Stimulated activated CD4-positive, alpha-beta T cell treated with anti-CD3 and anti-CD28 coated beads, Interleukin-2, amount 100 ng/mL, for 48 hours (primary cell): ENCODE results near the gene AFF1.

ENCODE experiments used
- DNase-seq, 2 donors: peaks; one replicate each; pipeline ENCODE4 v3.0.0-alpha.2; 2020

AFF1 gene

DNA sequence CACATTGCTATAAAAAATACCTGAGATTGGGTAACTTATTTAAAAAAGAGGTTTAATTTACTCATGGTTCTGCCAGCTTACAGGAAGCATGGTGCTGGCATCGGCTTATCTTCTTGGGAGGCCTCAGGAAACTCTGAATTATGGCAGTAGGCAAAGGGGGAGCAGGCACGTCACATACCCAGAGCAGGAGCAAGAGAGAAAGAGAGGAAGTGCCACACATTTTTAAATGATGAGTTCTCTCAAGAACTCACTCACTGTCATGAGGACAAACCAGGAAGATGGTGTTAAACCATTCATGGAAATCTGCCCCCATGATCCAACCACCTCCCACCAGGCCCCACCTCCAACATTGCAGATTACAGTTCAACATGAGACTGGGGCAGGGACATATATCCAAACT lies 10.0 kb upstream of the AFF1 start:
- no peak for DNase-seq

DNA sequence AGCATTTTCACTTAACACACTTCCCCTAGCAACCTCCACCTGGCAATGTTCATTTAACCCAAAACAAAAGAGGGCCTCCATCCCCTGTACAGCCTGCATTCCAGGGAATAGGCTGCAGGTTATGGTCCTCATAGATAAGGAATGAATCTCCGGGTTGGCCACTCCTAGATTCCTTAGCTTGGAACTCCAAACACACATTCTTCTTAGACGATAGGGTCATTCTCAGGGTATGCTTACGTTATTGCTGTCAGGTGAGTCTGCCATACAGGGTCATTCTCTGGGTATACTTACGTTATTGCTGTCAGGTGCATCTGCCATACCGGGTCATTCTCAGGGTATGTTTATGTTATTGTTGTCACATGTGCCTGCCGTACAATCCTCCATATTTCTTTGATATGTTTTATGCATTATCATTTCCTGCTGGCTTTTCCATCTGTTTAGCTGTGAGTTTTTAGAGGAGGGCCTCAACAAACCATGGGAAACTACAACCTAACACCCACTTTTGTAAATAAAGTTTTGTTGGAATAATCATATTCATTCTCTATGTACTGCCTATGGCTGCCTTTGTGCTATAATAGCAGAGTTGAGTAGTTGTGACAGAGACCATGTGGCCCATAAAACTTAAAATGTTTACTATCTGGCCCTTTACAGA lies 8.2 kb upstream of the AFF1 start:
- DNase-seq: no peak

DNA sequence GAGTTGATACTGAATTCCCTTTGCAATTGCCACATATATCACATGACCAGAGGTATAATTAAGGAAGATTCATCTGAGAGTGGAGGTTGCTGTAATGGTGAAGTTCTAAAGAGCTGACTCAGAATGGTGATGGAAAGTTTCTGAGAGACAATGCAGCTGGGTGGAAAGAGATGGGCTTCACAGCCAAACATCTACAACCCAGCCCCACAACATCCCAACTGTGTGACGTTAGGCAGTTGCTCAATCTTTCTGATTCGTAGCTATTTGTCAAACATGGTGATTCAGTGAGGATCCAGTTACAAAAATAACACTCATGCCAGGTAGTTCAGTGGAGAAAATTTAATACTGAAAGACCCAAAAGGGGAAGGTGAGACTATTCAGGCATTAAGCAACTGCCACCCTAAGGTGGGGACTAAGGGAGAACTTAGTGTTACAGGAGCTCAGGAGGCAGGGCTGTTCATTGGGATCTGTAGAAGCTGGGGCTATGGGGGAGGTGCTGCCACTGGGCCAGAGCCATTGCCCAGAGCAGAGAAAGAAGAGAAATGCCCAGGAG lies 6.9 kb upstream of the AFF1 start:
- DNase-seq: no peak

DNA sequence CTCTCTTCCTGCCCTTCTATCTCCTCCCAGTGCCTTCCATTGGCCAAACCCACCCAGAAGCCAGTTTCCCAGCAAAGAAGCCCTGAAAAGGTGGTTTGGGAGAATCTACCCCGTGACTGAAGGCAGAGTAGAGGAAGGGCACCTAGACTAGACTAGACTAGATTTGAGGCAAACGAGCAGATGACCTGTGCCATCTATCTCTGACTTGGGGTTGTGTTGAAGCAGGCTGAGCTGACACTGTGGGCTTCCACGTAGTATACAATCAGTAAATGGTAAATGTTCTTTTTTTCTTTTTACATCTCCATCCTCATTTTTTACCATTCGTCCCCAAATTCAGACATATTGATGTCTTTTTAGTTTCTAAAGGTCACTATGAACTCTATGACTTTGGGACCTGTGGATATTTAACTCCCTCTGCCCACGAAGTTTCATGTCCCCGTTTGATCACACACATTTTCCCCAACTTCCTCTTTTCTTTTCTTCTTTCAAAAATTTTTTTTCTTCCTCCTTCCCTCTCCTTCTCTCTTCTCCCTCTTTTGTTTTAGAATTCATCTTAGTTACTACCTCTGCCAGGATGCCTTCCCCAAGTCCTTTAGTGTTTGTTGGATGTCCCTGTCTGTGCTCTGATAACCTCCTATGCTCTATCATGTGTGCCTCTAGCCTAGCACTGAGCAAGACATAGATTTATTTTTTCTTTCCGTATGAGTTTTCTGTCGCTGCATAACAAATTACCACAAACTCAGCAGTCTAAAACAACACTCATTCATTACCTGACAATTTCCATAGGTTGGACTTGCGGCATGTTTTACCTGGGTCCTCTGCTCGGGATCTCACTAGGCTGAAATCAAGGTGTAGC lies 6.2 kb upstream of the AFF1 start:
- no peak for DNase-seq

DNA sequence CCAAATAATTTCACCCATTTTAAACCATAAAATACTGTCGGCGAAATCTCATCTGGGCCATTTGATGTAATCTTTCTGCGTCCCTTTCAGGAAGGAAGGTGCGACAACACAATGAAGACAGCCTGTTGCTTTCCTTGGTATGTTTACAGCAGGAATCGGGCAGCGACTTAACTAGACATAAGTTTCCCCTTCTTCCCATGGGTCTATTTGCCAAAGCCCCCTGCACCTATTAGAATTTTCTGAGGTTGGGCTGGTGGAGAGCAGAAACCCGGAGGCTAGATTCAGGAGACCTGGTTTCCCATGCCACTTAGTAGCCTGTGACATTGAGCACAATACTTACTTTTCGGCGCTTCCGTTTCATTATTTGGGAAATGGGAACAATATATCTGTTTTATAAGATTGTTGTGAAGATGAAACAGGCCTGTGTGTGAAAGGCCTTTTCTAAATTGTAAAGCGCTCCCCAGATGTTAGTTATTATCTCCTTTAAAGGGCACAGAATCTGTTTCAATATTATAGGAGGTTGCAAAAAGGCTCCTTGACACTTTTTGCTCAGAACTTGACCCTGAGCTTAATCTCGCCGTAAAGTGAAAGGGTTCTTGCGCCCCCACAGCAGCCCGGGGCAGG lies 552 bp upstream of the AFF1 start:
- no peak for DNase-seq

DNA sequence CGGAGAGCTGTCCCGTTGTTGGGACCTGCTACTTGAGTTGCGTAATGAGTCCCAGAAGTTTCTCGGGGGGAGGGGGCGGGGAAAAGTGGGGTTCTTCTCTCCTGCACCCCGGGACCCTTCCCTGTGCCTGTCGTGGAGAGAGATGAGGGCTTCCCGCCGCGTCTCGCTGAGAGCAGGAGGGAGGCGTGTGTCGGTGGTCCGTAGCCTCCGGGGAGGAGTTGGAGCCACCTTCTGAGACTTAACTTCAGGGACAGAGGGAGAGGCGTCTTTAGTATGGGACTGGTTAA lies 698 bp downstream of the AFF1 start:
- DNase-seq: peak in 1 of 2 donors; percentile 24

DNA sequence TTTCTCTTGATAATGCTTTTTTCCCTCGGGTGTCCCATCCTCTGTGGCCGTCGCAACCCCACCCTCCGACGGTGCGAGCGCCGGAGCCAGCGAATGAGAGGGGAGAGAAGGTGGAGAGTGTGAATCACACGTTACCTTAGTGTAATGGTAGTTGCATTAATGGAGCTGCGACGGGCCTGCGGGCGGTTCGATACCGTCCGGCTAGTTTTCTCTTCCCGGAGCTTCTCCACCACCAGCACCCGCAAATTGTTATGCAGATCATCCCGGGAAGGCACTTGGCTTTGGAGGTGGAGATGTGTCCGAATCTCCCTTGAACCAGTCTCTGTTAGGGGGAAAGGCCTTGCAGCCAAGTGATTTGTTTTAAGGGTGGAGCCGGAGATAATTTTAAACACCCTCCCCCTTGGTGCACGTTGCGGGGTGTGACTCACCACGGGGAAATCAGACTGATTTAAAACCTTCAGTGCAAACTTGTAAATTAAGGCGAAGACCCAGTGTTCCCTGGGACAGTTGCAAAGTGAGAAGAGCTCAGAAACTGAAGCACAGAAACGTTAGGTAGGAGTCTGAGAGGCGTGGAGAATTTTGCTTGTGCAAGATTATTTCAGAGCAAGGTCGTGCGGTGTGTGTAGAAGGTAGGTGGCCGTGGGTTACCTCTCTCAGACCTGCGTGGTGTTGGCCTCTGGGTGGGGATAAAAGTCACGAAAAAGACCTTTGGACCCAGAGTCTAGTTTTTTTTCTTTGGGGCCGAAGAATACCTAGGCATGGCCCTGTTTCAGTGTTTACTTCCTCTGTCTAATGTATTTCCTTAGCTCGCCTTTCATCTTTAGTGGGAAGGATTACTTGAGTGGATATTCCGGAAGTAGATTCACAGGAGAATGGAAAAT lies 1.3 kb downstream of the AFF1 start:
- peak; percentile 60 to 64 for DNase-seq

DNA sequence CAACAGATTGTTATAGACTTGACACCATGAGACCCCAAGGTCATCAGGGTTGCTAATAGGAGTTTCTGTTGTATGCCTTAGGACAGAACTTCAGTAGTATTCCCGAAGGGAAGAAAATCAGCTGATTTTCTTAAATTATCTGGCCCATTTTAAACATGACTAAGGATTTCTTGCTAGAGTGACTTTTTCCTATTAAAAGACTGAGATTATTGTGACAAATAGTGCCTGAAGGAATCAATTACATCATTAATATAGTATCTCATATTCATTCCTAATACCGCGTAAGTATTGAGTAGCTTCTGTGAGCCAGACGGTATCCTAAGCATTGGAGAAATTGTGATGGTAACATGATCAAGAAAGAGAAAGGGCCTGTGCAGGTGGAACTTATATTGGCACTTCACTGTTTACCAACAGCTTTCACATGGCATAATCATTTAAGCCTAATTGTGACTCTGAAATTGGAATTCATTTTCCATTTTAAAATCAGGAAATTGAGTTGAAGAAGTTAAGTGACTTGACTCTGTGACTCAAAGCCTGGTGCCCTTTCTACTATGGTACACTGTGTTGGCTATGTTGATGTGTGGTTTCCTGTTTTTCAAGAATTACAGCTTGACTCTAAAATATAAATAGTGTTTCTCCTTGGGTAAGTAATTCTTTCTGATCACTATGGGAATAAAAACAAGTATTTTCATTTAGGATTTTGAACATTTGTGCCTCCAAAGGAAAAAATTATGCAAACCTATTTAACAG lies 4.1 kb downstream of the AFF1 start:
- no peak for DNase-seq

DNA sequence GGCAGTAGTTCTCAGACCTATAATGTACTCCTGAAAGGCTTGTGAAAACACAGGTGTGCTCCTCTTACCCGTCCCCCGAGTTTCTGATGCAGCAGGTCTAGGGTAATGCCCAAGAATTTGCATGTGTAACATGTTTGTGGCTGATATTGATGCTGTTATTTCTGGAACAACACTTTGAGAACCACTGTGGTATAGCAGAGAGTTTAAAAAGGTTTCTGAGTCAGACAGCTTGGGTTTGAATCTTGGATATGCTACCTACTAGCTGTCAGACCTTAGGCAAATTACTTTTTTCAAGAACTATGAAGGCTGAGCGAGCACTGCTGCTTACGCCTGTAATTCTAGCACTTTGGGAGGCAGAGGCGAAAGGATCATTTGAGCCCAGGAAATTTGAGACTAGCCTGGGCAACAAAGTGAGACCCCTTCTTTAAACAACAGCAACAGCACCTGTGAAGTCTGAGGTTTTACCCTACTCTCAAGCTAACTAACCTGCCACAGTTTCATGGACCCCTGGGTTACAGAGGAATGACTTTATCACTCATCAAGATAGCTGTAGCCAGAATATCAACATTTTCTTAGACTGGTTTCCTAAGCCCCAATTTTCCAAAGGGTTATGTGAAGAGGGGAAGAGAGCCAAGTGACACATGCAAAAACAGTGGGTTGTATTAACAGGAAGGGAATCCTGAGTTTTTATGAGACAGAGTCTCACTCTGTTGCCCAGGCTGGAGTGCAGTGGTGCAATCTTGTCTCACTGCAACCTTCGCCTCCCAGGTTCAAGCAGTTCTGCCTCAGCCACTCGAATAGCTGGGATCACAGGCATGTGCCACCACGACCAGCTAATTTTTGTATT lies 5.1 kb downstream of the AFF1 start:
- DNase-seq: no peak

DNA sequence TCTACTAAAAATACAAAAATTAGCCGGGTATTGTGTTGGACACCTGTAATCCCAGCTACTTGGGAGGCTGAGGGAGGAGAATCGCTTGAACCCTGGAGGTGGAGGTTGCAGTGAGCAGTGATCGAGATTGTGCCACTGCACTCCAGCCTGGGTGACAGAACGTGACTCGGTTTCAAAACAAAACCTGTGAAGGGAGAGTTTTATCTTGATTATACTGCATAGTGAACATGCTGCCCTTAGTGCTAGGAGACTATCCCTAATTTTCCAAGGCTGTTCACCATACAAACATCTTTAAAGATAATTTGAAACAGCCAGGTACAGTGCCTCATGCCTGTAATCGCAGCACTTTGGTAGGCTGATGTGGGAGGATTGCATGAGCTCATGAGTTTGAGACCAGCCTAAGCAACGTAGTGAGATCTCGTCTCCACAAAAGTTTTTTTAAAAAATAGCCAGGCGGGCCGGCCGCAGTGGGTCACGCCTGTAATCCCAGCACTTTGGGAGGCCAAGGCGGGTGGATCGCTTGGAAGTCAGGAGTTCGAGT lies 6.2 kb downstream of the AFF1 start:
- DNase-seq: no peak

DNA sequence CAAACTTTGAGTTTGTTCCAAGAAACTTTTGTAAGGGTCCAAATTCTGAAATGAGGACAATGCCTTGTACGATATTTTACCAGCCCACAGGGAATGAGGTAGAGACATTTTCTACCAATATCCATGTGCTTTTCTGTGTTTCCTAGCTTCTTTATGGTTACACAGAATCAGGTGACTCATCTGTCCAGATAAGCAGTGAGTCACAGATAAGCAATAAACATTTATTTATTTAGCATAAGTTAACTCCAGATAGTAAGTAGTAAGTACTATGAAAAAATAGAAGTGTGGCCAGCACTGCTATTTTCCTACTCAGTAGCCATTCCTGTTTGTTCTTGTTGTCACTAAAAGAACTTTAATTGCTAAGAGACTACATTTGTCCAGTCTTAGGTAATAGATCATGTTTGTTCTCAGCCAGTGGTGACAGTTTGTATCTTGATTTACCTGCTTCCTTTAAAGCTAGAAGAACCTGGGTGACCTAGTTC lies 7.4 kb downstream of the AFF1 start:
- DNase-seq: no peak

DNA sequence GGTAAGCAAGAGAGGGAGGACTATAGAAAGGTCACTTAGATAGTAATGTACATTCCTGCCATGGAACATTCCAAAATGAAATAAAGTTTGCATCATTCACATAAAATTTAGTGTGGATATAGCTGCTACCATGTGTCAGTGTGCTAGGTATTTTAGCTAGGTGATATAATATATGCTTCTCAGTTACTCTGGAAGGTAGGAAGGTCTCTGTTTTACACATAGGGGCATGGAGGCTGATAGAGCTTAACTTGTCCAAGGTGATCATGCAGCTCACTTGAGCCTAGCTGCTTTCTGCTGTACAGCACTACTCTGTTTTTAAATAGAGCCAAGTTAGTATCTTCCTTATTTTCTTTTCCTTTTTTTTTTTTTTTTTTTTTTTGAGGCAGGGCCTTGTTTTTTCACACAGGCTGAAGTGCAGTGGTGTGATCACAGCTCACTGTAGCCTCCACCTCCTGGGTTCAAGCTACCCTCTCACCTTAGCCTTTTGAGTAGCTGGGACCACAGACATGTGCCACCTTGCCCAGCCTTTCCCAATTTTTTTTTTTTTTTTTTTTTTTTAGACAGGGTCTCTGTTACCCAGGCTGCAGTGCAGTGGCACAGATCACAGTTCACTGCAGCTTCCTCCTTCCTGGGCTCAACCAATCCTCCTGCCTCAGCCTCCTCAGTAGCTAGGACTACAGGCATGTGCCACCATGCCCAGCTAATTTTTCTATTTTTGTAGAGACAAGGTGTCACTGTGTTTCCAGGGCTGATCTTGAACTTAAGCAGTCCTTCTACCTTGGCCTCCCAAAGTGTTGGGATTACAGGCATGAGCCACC lies 10.4 kb downstream of the AFF1 start:
- no peak for DNase-seq

DNA sequence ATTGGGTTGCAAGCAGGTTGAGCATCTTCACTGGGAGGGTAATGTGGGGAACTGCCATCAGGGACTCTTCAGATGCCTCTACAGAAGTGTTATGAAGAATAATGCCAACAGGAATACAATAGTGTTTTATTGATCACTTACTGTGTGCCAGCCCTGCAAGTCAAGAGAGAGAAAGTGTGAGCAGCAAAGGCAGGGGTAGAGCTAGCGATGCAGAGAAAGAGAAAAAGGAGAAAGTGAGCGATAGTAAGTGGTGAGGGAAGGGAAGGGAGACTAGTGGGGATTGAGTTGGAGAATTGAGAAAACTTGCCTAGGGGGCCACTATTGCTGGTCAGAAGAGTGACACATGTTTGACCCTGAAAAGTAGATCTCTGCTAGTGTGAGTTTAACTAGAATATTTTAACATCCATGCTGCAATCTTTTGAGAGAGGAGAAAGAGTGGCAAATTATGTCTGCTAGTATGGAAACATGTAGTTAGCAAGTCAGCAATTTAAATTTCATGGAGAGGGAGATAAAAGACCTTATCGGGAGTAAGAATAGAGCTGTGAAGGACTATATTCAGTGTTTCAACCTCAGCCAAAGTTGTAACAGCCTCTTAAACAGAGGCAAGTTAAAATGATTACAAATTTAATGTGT lies 12.2 kb downstream of the AFF1 start:
- no peak for DNase-seq

DNA sequence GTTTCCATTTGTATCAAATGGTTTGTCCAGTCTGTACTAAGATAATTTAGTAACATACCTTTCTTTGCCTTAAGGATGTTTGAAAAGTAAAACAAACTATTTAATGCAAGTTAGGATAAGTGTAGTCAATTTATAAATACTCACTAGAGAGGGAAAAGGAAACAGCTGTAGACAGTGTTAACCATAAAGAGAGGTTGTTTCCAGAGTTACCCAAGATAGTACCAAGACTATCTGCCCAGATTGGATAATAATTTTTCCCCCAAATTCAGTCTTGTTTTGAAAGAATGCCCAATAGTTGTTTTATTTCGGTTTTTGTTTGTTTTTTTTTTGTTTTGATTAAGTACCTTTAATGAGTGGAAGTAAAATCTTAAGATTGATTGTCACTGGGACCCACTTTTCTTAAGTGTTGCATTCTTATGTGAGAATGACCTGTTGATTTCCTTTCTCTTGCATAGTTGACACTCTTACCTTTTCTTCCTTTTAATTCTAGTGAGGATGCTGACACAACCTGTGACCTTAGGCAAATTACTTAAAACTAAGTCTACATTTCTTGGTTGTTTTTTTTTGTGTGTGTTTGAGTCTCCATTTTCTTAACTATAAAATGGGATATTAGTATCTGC lies 12.8 kb downstream of the AFF1 start:
- DNase-seq: no peak

DNA sequence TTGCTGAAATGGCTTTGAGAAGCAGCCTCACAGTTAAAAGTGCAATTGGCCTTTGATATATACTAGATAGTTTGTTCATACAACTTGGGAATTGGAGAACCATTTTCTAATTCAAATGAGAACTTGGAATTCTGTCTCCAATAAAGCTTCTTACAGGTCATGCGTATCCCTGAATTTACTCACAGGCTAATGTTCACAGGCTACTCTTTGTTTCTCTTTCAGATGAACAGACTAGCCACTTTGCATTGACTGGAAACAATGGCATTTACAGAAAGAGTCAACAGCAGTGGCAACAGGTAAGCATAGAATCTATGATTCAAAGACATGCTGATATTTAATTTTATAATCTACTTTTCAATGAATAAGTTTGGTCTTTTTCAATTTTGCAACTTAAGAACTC lies 13.5 kb downstream of the AFF1 start:
- DNase-seq: no peak

DNA sequence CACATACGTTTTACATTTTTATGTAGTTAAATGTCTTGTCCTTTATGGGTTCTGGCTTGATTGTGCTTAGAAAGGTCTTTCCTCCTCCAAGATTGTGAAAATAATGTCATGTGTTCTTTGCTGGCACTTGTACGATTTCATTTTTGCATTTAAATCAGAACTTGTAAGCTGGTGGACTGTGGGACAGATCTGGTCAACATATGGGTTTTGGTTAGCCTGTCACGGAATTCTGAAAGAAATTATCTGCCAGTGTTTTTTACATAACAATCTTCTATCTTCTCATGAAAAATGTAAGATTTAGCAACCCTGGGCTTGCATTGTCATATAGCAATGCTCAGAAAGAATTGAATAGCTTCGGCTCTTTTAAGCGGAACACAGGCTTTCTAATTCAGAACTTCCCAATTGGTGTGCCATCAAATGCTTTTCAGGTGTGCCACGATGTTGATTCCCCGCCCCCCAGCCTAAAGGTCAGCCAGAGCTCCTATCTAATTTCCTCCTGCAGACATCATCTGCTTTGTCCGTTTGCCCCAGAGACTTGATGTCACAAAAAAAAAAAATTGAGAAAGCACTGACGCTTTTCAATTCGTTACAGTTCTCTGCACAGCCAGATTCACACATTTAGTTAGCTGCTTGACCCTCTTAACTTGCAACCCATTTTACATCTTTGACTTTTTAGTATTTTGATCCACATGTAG lies 16.2 kb downstream of the AFF1 start:
- DNase-seq: no peak

DNA sequence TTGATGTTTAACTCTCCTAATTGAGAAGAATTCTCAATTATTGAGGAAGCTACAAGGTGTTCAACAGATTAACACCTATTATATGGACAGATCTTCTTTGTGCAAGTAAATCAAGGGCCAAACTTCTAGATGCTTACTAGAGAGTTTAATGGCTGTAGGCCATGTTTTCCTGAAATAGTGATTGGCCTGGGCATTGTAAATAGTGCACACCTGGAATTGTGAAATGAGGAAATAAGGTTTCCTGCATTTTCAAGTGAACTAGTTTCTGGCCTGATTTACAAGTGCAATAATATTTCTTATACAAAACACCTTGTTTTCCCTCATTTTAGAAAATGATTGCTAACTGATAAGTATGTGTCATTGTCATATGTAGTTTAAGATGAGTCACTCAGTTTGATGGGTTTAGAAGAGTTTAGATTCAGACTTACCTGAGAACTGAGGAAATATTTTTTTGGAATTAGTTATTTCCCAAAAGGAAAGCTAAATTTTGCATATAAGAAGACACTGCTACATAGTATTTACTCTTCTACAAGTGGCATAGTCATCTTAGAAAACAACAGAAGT lies 21.2 kb downstream of the AFF1 start:
- no peak for DNase-seq

DNA sequence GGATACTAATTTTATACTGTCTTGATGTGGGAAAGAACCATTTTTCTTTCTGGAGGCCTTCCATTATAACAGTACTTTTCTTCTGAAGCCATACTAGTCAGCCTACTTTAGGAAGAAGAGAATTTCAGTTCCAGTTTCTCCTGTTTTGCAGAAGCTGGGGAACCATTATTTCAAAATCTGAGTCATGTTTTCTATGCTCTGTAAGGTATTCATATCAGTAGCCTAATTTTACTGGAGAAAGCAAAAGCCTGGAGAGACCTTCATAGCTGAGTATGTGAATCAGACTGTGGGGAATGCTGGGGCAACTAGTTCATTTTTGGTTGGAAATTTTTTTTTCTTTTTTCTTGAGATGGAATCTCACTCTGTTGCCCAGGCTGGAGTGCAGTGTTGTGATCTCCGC lies 22.4 kb downstream of the AFF1 start:
- DNase-seq: no peak
